Osteoblast (primary cell): ENCODE results near the gene SPATS2L. TPM values are rescaled to one million over a fixed set of nuclear protein-coding genes. Genes with fewer than 3 reads are reported as not detected.

Experiments used
- DNase-seq: peaks from one replicate; pipeline ENCODE4 v3.0.0; 2011; ENCODE audit warnings: low spot score, mixed read lengths; ENCODE audit not compliant: insufficient read length; ENCODE audit errors: missing footprints
- H2AFZ ChIP-seq: 2 replicates; pipeline ENCODE4 v1.6.0; 2011; ENCODE audit warnings: mild to moderate bottlenecking, low read length
- H3K27ac ChIP-seq: 2 replicates; pipeline ENCODE4 v1.5.1; 2011; ENCODE audit warnings: mild to moderate bottlenecking, low read depth, low read length, moderate library complexity
- H3K27me3 ChIP-seq: 2 replicates; pipeline ENCODE4 v1.6.0; 2012; ENCODE audit warnings: mild to moderate bottlenecking, control low read depth, inconsistent platforms, low read length, moderate library complexity; ENCODE audit not compliant: insufficient read depth
- H3K36me3 ChIP-seq: 2 replicates; pipeline ENCODE4 v1.5.1; 2011; ENCODE audit warnings: mild to moderate bottlenecking, low read length, control low read depth, moderate library complexity; ENCODE audit not compliant: insufficient read depth
- H3K4me1 ChIP-seq: 2 replicates; pipeline ENCODE4 v1.5.1; 2011; ENCODE audit warnings: mild to moderate bottlenecking, low read length, control low read depth, moderate library complexity; ENCODE audit not compliant: insufficient read depth
- H3K4me2 ChIP-seq: 2 replicates; pipeline ENCODE4 v1.6.0; 2011; ENCODE audit warnings: mild to moderate bottlenecking, low read length; ENCODE audit not compliant: insufficient read depth
- H3K4me3 ChIP-seq: fragments of 200-600 bp; sonication (generic); 3 replicates; pipeline ENCODE4 v1.5.1; 2012; ENCODE audit warnings: mild to moderate bottlenecking, low read length, inconsistent platforms; ENCODE audit not compliant: insufficient read depth
- H3K79me2 ChIP-seq: 2 replicates; pipeline ENCODE4 v1.6.0; 2012; ENCODE audit warnings: mild to moderate bottlenecking, low read length, control low read depth, inconsistent platforms; ENCODE audit not compliant: insufficient read depth
- H3K9me3 ChIP-seq: 2 replicates; pipeline ENCODE4 v1.5.1; 2011; ENCODE audit warnings: low read depth, low read length, control low read depth
- H4K20me1 ChIP-seq: 2 replicates; pipeline ENCODE4 v1.6.0; 2012; ENCODE audit warnings: mild to moderate bottlenecking, low read length, control low read depth; ENCODE audit not compliant: insufficient read depth
- total RNA-seq: library from RNA; depleted of rRNA; stranded (reverse); fragments of >200 nt; gene quantifications from 2 replicates; pipeline ENCODE4 v1.2.3, GENCODE V29; 2012
- TF ChIP-seq, protein P1 (sequence below): IDR thresholded peaks from 2 replicates; pipeline ENCODE4 v1.5.1; 2011; ENCODE audit warnings: mild to moderate bottlenecking, low read depth, low read length, moderate library complexity; ENCODE audit errors: extremely low read depth

SPATS2L gene
- total RNA-seq, 1 donor = 74.6 TPM

DNA sequence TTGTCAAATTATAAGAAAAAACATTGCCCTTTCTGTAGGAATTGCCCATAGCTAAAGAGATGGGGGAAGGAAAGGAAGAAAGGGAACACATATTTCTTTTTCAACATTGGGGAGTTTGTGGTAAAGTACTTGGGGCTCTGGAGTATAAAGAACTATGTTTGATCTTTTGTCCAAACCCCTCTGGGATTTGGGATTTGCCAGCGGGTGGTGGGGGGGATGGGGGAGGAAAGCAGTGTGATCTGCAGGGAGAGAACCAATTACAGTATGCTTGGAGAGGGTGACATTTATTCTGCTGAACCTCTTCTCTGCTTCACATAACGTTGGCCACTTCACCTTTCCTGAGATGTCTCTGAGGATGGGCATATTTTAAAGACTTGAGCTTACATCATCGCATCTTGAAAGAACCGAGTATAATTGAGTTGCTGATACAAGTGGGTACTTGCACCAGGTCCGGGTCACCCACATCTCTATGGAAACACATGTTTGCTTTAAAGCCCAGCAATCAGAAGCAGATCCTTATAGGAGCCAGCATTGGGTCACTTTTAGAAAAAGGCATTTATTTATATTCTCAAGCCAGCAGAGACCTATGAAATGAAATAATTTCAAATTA, 73.1 kb downstream of the SPATS2L start:
- Histone ChIP-seq H3K27me3 (no peaks in the 10 kb centered on the region), H3K4me1 (peaks cover 59% of the 10 kb centered on the region)

DNA sequence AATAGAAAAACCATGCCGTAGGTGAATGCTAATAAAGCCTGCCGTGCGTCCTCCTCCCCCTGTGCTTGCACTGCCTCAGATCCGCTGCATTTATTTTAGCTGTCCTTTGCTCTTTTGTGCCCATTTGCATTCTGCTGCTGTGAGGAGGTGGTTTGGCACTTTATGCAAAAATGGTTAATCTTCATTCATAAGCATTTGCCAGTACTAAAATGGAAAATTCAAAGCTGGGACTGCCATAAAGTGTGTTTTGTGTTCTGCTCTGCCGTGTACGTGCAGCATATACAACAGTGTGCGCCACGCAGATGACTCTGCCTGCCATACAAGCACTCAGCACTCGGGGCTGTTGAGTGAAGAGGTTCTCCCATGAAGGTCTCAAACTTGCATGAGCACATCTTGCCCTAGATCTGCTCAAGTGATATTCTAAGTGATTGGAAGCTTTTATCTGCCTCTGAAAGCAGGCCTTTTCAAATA, 73.6 kb downstream of the SPATS2L start:
- Histone ChIP-seq H2AFZ (no peak overlapping the region), H3K27me3 (no peaks in the 10 kb centered on the region), H3K79me2 (peaks cover 61% of the 10 kb centered on the region), H3K4me3 (no peak overlapping the region), H4K20me1 (no peaks in the 10 kb centered on the region), H3K27ac (peak overlapping the region; percentile 90), H3K4me2 (peak overlapping the region; percentile 79), H3K9me3 (no peaks in the 10 kb centered on the region), H3K36me3 (no peaks in the 10 kb centered on the region), H3K4me1 (peaks cover 59% of the 10 kb centered on the region)
- TF ChIP-seq, protein P1, sequence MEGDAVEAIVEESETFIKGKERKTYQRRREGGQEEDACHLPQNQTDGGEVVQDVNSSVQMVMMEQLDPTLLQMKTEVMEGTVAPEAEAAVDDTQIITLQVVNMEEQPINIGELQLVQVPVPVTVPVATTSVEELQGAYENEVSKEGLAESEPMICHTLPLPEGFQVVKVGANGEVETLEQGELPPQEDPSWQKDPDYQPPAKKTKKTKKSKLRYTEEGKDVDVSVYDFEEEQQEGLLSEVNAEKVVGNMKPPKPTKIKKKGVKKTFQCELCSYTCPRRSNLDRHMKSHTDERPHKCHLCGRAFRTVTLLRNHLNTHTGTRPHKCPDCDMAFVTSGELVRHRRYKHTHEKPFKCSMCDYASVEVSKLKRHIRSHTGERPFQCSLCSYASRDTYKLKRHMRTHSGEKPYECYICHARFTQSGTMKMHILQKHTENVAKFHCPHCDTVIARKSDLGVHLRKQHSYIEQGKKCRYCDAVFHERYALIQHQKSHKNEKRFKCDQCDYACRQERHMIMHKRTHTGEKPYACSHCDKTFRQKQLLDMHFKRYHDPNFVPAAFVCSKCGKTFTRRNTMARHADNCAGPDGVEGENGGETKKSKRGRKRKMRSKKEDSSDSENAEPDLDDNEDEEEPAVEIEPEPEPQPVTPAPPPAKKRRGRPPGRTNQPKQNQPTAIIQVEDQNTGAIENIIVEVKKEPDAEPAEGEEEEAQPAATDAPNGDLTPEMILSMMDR = no peak
- DNase-seq = no peak

More for the DNA sequence above, 73.1 kb downstream of the SPATS2L start:
- peak overlapping the region; percentile 79 for H3K4me2 ChIP-seq
- H3K79me2 ChIP-seq = peaks cover 61% of the 10 kb centered on the region
- no peak for DNase-seq
- H3K4me3 ChIP-seq = peak overlapping the region; percentile 37
- peak overlapping the region; percentile 90 for H3K27ac ChIP-seq
- TF ChIP-seq, protein P1 = no peak
- no peak overlapping the region for H2AFZ ChIP-seq
- no peaks in the 10 kb centered on the region for H3K9me3 ChIP-seq
- no peaks in the 10 kb centered on the region for H4K20me1 ChIP-seq
- no peaks in the 10 kb centered on the region for H3K36me3 ChIP-seq

DNA sequence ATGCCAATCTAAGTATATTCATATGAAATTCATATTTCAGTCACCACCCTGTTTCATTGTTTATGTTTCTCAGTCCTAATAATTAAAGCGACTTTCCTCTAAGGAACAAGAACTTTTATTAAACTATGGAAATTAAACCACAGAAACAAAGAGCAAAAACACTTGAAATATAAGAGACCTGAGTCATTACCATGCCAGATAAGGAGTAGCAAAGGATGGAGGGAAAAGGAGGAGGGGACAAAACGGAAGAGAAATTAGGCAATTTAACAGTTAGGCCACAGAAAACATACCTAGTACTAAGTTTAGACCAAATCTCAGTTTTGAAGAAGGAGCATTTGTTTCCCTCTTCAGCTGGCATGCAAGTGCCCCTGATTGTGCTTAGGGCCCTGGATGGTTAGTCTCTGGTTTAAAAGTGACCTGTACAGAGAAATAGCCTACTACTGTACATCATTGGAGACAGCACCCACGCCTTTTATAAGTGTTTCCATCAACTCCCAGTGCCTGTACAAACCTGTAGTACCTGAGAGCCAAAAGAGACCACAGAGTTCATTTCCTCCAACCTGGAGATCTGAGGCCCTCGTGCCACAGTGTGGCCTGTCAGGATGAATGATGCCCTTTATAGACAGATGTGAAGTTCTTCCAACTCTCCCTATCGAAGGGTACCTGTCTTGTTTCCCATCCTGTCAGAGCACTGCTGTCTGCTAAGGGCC, 74.5 kb downstream of the SPATS2L start:
- H3K4me1 ChIP-seq = peaks cover 59% of the 10 kb centered on the region
- H3K4me3 ChIP-seq = no peak overlapping the region
- peak overlapping the region; percentile 90 for H3K27ac ChIP-seq

DNA sequence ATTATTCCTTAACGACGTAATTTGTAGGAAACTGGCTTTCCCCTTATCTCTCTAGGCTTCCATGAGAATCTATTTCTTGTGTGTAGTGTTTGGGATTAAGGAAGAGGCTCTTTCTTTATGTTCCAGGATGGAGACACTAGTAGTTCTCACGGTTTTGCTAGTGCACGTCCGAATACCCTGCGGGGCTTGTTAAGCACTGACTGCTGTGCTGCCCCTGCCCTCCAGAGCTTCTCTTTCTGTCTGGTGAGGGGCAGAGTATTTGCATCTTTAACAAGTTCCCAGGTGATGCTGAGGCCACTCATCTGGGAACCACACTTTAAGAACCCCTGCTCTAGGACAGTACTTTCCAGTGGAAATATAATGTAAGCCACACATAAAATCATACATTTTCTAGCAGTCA, 76.4 kb downstream of the SPATS2L start:
- TF ChIP-seq, protein P1 = no peak
- Histone ChIP-seq H3K9me3 (no peaks in the 10 kb centered on the region), H3K79me2 (peaks cover 58% of the 10 kb centered on the region), H2AFZ (no peak overlapping the region), H3K4me3 (no peak overlapping the region), H3K27ac (peak overlapping the region; percentile 72), H3K4me1 (peaks cover 46% of the 10 kb centered on the region), H3K36me3 (no peaks in the 10 kb centered on the region), H3K27me3 (no peaks in the 10 kb centered on the region), H4K20me1 (no peaks in the 10 kb centered on the region), H3K4me2 (peak overlapping the region; percentile 67)
- no peak for DNase-seq

More for the DNA sequence above, 74.5 kb downstream of the SPATS2L start:
- H4K20me1 ChIP-seq = no peaks in the 10 kb centered on the region
- no peaks in the 10 kb centered on the region for H3K9me3 ChIP-seq
- no peaks in the 10 kb centered on the region for H3K27me3 ChIP-seq
- H2AFZ ChIP-seq = no peak overlapping the region
- TF ChIP-seq, protein P1 = no peak
- peaks cover 60% of the 10 kb centered on the region for H3K79me2 ChIP-seq
- peak; percentile 74 for DNase-seq
- H3K36me3 ChIP-seq = no peaks in the 10 kb centered on the region
- H3K4me2 ChIP-seq = peak overlapping the region; percentile 79
